CD8-positive, alpha-beta memory T cell (primary cell): ENCODE results near the gene RPS6KA3. TPM values are rescaled to one million over a fixed set of nuclear protein-coding genes. Genes with fewer than 3 reads are reported as not detected.
A peak's percentile ranks its signal among the peaks of the same experiment; 100 is the strongest.
"Not testable (repeated sequence)": the region's sequence is repeated elsewhere in the genome, so short reads cannot be mapped to it uniquely, and the experiment has no call there.

Experiments
- CTCF ChIA-PET: fragments of 350-600 bp; sonication (Branson Sonifier 250); formaldehyde crosslinking; loops from one replicate; lab custom pipeline; 2021; ENCODE audit warnings: antibody characterized with exemption; lab: Charles Lee
- POLR2A ChIA-PET: fragments of 350-600 bp; sonication (Branson Sonifier 250); formaldehyde crosslinking; loops from one replicate; lab custom pipeline; 2021; ENCODE audit warnings: antibody characterized with exemption; lab: Charles Lee
- DNase-seq, 5 donors: peaks; one replicate each; pipeline versions ENCODE4 v3.0.0 to v3.0.0-alpha.2; 2020 to 2022; ENCODE audit warnings: mixed read lengths in 1 of 5
- H3K27ac ChIP-seq: one replicate; pipeline ENCODE4 v1.7.0; 2013; ENCODE audit warnings: low read depth, mild to moderate bottlenecking, low read length, moderate library complexity
- H3K27me3 ChIP-seq: 2 replicates; pipeline ENCODE4 v1.7.0; 2013; ENCODE audit warnings: low read length, mild to moderate bottlenecking; ENCODE audit not compliant: insufficient read depth, poor library complexity, severe bottlenecking
- H3K36me3 ChIP-seq: 2 replicates; pipeline ENCODE4 v1.7.0; 2013; ENCODE audit warnings: mild to moderate bottlenecking, low read length, moderate library complexity; ENCODE audit not compliant: insufficient read depth
- H3K4me1 ChIP-seq: 2 replicates; pipeline ENCODE4 v1.7.0; 2013; ENCODE audit warnings: mild to moderate bottlenecking, low read length, moderate library complexity; ENCODE audit not compliant: insufficient read depth
- H3K4me3 ChIP-seq: 2 replicates; pipeline ENCODE4 v1.7.0; 2013; ENCODE audit warnings: mild to moderate bottlenecking, low read length
- H3K9me3 ChIP-seq: 2 replicates; pipeline ENCODE4 v1.7.0; 2013; ENCODE audit warnings: mild to moderate bottlenecking, low read length
- H3K27ac Mint-ChIP-seq, 8 donors: one replicate each; pipeline ENCODE4 v1.8.0; 2020 to 2021; ENCODE audit warnings: mixed read lengths in 8 of 8, mild to moderate bottlenecking in 6 of 8, inconsistent platforms in 3 of 8, moderate library complexity in 3 of 8
- H3K27me3 Mint-ChIP-seq, 2 donors: one replicate each; pipeline ENCODE4 v1.8.0; 2020 to 2021; ENCODE audit warnings: mixed read lengths in 2 of 2, mild to moderate bottlenecking in 1 of 2, moderate library complexity in 1 of 2
- H3K36me3 Mint-ChIP-seq, 3 donors: one replicate each; pipeline ENCODE4 v1.8.0; 2020 to 2021; ENCODE audit warnings: mixed read lengths in 3 of 3, inconsistent platforms in 1 of 3, mild to moderate bottlenecking in 1 of 3
- H3K4me1 Mint-ChIP-seq, 3 donors: one replicate each; pipeline ENCODE4 v1.8.0; 2020 to 2021; ENCODE audit warnings: mixed read lengths in 3 of 3, inconsistent platforms in 1 of 3, mild to moderate bottlenecking in 1 of 3
- H3K4me3 Mint-ChIP-seq, 7 donors: one replicate each; pipeline ENCODE4 v1.8.0; 2020 to 2021; ENCODE audit warnings: mixed read lengths in 7 of 7, mild to moderate bottlenecking in 6 of 7, moderate library complexity in 4 of 7, inconsistent platforms in 2 of 7
- H3K9me3 Mint-ChIP-seq, 5 donors: one replicate each; pipeline ENCODE4 v1.8.0; 2020 to 2022; ENCODE audit warnings: mixed read lengths in 5 of 5, mild to moderate bottlenecking in 3 of 5, moderate library complexity in 2 of 5, inconsistent platforms in 1 of 5
- polyA plus RNA-seq: library from polyadenylated mRNA; unstranded; fragments of 300-500 nt; fragmentation: Illumina TruSeq; gene quantifications from one replicate; pipeline ENCODE4 v1.2.3, GENCODE V29; 2021
- total RNA-seq, 2 experiments: library from RNA; stranded (reverse); gene quantifications; one replicate each; pipeline ENCODE4 v1.2.3, GENCODE V29; 2021

The RPS6KA3 gene
- total and polyA plus RNA-seq, 3 experiments from 2014 or later = 59.7 to 72.7 (median 70.1) TPM

DNA sequence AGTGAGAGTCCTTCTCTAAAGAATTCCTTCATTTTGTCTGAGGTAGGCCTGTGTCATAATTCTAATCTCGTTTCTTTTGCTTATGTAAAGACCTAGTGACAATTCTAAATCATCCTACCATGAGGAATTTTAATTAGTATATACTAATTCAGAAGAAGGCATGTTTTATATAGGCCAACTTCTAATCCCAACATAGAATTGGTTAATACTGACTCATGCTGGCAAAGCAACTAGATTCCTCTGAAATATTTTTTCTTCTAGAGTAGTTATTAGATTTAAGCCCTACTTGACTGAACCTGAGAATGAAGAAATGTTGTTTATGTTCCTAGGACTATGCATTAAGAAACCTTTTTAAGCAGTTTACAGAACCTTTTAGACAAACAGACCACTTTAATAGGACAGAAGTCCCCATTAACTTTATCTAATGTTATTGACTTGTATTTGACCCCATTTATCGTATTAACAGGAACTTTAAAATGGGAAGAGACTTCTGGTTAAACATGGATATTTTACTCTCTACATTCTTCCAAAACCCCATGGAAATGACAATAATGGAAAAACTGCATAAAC lies 69.0 kb downstream of the RPS6KA3 start:
- H3K36me3 Mint-ChIP-seq = peaks cover 1 to 58% (median 2%) of the 10 kb centered on the region in 3 donors
- H3K4me3 Mint-ChIP-seq = no peak overlapping the region
- CTCF ChIA-PET = no interaction called here
- no peak overlapping the region for H3K27ac ChIP-seq
- peaks cover 15 to 46% (median 18%) of the 10 kb centered on the region in 3 donors for H3K4me1 Mint-ChIP-seq
- H3K4me1 ChIP-seq = no peaks in the 10 kb centered on the region
- H3K4me3 ChIP-seq = no peak overlapping the region
- DNase-seq = no peak
- H3K27me3 ChIP-seq = no peaks in the 10 kb centered on the region
- H3K27ac Mint-ChIP-seq = peak overlapping the region in 4 of 8 donors; percentile 22 to 54 (median 26)
- peaks cover 5% of the 10 kb centered on the region for H3K36me3 ChIP-seq
- no peaks in the 10 kb centered on the region for H3K9me3 Mint-ChIP-seq
- POLR2A ChIA-PET = no interaction called here
- peaks cover 0 to 6% of the 10 kb centered on the region in 2 donors for H3K27me3 Mint-ChIP-seq
- H3K9me3 ChIP-seq = no peaks in the 10 kb centered on the region

DNA sequence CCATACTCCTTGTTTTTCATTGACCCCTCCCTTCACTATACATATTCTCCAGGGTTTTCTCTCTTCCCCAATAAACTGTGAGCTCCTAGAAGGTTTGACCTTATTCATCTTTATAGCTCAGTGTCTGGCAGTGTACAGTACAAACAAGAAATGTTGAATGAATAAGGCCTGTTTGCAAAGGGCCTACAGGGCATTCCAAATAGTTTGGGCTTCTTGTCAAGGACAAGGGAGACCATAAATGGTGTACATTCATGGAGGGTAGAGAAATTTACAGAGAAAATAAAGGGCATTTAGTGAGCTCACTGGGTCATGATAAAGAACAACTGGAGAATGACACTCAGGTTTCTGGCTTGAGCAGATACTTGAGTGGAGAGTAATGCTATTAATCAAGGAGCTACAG lies 77.5 kb downstream of the RPS6KA3 start:
- ChIA-PET CTCF (no interaction called here), POLR2A (interaction anchor here (0.5 kb wide), 1 partner anchor 256 kb away, joined by 3 read pairs; no protein-coding TSS in a partner anchor)
- Histone ChIP-seq H3K36me3 (no peaks in the 10 kb centered on the region), H3K9me3 (no peaks in the 10 kb centered on the region), H3K27me3 (no peaks in the 10 kb centered on the region), H3K4me3 (no peak overlapping the region), H3K4me1 (no peaks in the 10 kb centered on the region), H3K27ac (no peak overlapping the region)
- DNase-seq = no peak
- Mint-ChIP-seq H3K4me1 (no peaks in the 10 kb centered on the region), H3K36me3 (peaks cover 11 to 53% (median 11%) of the 10 kb centered on the region in 3 donors), H3K4me3 (no peak overlapping the region), H3K27ac (peak overlapping the region in 2 of 8 donors; percentile 36 to 48), H3K9me3 (no peaks in the 10 kb centered on the region), H3K27me3 (no peaks in the 10 kb centered on the region)

DNA sequence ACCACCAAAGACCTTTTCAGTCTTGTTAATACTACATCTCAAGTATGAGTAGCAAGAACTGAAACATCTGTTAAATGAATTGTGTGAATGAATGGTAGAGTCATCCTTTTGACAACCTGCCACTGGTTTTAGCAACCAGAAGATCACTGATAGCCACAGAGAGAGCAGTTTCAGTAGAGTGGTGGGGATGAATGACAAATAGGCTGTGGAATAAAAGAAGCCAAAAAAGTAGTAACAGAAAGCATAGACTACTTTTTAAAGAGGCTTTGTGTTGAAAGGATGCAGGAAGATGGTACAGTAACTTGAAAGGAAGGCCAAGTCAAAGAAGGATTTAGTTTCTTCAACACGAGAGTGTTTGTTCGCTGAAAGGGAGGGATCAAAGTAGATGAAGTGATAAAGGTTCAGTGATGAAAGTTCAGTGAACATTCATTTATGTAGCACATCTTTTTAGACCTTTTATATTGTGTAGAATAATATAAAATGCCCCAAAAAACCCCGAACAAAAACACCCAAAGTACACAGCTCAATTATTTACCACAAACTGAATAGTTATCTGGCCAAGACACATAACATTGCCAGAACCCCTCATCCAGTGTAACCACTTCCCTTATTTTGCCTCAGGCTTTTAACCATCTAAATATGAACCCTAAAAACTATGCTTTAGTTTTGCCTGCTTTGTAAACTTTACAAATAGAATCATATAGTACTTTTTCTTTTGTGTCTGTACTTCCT lies 84.9 kb downstream of the RPS6KA3 start:
- Mint-ChIP-seq H3K36me3 (peaks cover 3 to 59% (median 6%) of the 10 kb centered on the region in 3 donors), H3K4me3 (no peak overlapping the region), H3K4me1 (peaks cover 13 to 31% (median 20%) of the 10 kb centered on the region in 3 donors), H3K9me3 (no peaks in the 10 kb centered on the region), H3K27me3 (peaks cover 0 to 2% of the 10 kb centered on the region in 2 donors), H3K27ac (peak overlapping the region in 7 of 8 donors; percentile 49 to 86 (median 62))
- H3K4me1 ChIP-seq = peaks cover 5% of the 10 kb centered on the region
- no peak for DNase-seq
- CTCF ChIA-PET = no interaction called here
- POLR2A ChIA-PET = no interaction called here
- no peak overlapping the region for H3K4me3 ChIP-seq
- no peaks in the 10 kb centered on the region for H3K27me3 ChIP-seq
- H3K27ac ChIP-seq = no peak overlapping the region
- H3K9me3 ChIP-seq = no peaks in the 10 kb centered on the region
- no peaks in the 10 kb centered on the region for H3K36me3 ChIP-seq

DNA sequence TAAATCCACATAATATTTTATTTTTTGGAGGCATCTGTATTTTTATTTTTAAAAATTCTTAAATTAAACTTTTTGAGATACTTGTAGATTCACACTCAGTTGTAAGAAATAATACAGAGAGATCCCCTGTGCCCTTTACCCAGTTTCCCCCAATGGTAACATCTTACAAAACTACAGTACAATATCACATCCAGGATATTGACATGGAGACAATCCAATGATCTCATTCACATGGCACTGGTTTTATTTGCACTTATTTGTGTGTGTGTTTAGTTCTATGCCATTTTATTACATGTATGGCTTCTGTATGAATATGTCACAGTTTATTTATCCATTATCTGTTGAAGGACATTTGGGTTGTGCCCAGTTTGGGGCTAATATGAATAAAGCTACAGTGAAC lies 89.6 kb downstream of the RPS6KA3 start:
- Mint-ChIP-seq H3K27ac (no peak overlapping the region), H3K9me3 (no peaks in the 10 kb centered on the region), H3K4me1 (peaks cover 6 to 18% (median 12%) of the 10 kb centered on the region in 3 donors), H3K4me3 (no peak overlapping the region), H3K36me3 (peaks cover 0 to 65% (median 4%) of the 10 kb centered on the region in 3 donors), H3K27me3 (peaks cover 0 to 2% of the 10 kb centered on the region in 2 donors)
- Histone ChIP-seq H3K36me3 (peaks cover 17% of the 10 kb centered on the region), H3K9me3 (no peaks in the 10 kb centered on the region), H3K4me3 (no peak overlapping the region), H3K27me3 (no peaks in the 10 kb centered on the region), H3K27ac (no peak overlapping the region), H3K4me1 (no peaks in the 10 kb centered on the region)
- ChIA-PET POLR2A (no interaction called here), CTCF (no interaction called here)
- DNase-seq = no peak

DNA sequence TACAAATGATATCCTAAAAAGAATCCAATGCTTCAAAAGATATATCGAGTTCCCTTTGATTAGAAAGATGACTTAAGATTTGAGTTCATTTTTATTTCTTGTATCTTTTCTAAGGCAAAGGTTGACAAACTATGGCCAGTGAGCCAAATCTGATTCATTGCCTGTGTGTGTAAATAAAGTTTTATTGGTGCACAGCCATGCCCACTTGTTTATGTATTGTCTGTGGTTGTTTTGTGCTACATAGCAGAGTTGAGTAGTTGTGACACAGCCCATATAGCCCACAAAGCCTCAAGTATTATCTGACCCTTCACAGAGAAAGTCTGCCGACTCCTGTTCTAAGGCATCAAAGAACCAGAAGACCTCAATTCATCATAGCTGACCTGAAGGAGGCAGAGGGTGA lies 92.9 kb downstream of the RPS6KA3 start:
- CTCF ChIA-PET = no interaction called here
- no peaks in the 10 kb centered on the region for H3K9me3 Mint-ChIP-seq
- no peak overlapping the region for H3K4me3 Mint-ChIP-seq
- POLR2A ChIA-PET = interaction anchor here (0.6 kb wide), 1 partner anchor 16 kb away, joined by 3 read pairs; no protein-coding TSS in a partner anchor
- H3K36me3 ChIP-seq = peaks cover 23% of the 10 kb centered on the region
- no peak overlapping the region for H3K4me3 ChIP-seq
- no peak overlapping the region for H3K27ac ChIP-seq
- H3K27me3 ChIP-seq = no peaks in the 10 kb centered on the region
- H3K4me1 Mint-ChIP-seq = peaks cover 0 to 2% (median 0%) of the 10 kb centered on the region in 3 donors
- no peak for DNase-seq
- peak overlapping the region in 1 of 8 donors; percentile 84 for H3K27ac Mint-ChIP-seq
- H3K4me1 ChIP-seq = no peaks in the 10 kb centered on the region
- no peaks in the 10 kb centered on the region for H3K9me3 ChIP-seq
- peaks cover 0 to 66% (median 1%) of the 10 kb centered on the region in 3 donors for H3K36me3 Mint-ChIP-seq
- peaks cover 0 to 2% of the 10 kb centered on the region in 2 donors for H3K27me3 Mint-ChIP-seq

DNA sequence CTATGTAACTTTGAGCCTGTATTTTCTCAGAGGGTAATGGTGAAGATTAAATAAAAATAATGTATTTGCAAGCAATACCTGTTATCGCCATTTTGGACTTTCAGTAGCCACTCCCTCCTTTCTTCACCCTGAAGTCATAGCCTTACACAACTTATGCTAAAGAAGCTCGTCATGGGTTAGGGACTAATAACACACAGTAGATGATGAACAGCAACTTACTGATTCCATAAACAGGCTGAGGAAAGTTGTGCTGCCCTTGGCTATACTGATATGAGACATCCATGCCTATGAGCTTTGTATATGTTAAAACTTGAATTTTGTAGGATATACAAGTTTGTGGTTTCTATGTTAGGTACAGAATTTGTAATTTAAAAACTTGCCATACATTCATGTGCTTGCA lies 93.4 kb downstream of the RPS6KA3 start:
- peaks cover 24% of the 10 kb centered on the region for H3K36me3 ChIP-seq

DNA sequence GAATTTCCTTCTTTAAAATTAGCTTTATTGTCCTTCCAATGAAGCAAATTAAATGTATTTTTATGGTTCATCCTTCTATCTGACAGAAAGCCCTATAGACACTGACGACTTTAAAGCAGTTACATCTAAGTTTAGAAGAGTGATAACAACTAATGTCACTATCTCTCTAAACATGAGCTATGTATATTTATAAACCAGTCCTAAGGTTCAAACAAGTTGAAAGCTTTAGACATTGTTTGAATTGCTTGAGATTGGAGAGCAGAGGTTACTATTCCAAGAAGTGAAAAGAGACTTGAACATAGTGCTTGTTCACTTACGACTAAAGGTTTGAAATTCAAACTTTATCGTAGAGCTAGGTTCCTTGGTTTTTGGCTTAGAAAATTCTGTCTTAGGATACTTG lies 94.8 kb downstream of the RPS6KA3 start:
- no peak for DNase-seq
- peaks cover 30% of the 10 kb centered on the region for H3K36me3 ChIP-seq
- H3K4me1 ChIP-seq = no peaks in the 10 kb centered on the region
- H3K4me3 ChIP-seq = no peak overlapping the region
- H3K27ac ChIP-seq = no peak overlapping the region
- POLR2A ChIA-PET = no interaction called here
- H3K27me3 Mint-ChIP-seq = no peaks in the 10 kb centered on the region
- no peak overlapping the region for H3K27ac Mint-ChIP-seq
- H3K36me3 Mint-ChIP-seq = peaks cover 0 to 67% (median 3%) of the 10 kb centered on the region in 3 donors
- no peaks in the 10 kb centered on the region for H3K9me3 Mint-ChIP-seq
- H3K4me1 Mint-ChIP-seq = no peaks in the 10 kb centered on the region
- H3K9me3 ChIP-seq = no peaks in the 10 kb centered on the region
- H3K4me3 Mint-ChIP-seq = no peak overlapping the region
- H3K27me3 ChIP-seq = no peaks in the 10 kb centered on the region
- CTCF ChIA-PET = no interaction called here

More for the DNA sequence above, 93.4 kb downstream of the RPS6KA3 start:
- no peaks in the 10 kb centered on the region for H3K4me1 ChIP-seq
- DNase-seq = no peak
- H3K9me3 ChIP-seq = no peaks in the 10 kb centered on the region
- CTCF ChIA-PET = no interaction called here
- no peak overlapping the region for H3K4me3 ChIP-seq
- Mint-ChIP-seq H3K9me3 (no peaks in the 10 kb centered on the region), H3K4me1 (no peaks in the 10 kb centered on the region), H3K27me3 (peaks cover 0 to 1% of the 10 kb centered on the region in 2 donors), H3K36me3 (peaks cover 0 to 67% (median 2%) of the 10 kb centered on the region in 3 donors), H3K4me3 (no peak overlapping the region), H3K27ac (no peak overlapping the region)
- no peaks in the 10 kb centered on the region for H3K27me3 ChIP-seq
- POLR2A ChIA-PET = no interaction called here
- no peak overlapping the region for H3K27ac ChIP-seq

DNA sequence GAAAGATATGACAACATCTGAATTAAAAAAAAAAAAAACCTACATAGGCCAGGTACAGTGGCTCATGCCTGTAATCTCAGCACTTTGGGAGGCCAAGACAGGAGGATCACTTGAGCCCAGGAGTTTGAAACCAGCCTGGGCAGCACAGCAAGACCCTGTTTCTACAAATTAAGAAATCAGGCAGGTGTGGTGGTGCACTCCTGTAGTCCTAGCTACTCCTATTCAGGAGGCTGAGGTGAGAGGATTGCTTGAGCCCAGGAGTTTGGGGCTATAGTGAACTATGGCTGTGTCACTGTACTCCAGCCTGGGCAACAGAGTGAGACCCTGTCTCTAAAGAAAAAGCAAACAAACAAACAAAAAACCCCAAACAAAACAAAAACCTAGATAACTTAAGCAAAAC lies 104.2 kb downstream of the RPS6KA3 start:
- H3K36me3 ChIP-seq, H3K4me1 Mint-ChIP-seq, H3K27me3 ChIP-seq, H3K9me3 ChIP-seq, H3K4me3 ChIP-seq, H3K4me1 ChIP-seq, H3K27ac Mint-ChIP-seq, H3K27me3 Mint-ChIP-seq, DNase-seq, H3K4me3 Mint-ChIP-seq, CTCF ChIA-PET, H3K27ac ChIP-seq, POLR2A ChIA-PET, H3K9me3 Mint-ChIP-seq: not testable (repeated sequence)
- H3K36me3 Mint-ChIP-seq = peaks cover 0 to 65% (median 8%) of the 10 kb centered on the region in 3 donors
